ENCODE results near the gene MGRN1.

Gene MGRN1

GRCh38 chr16:4685776-4686496 lies 61.3 kb downstream of the MGRN1 start:
- DNase-seq (ENCODE audit: low spot score) = no peak
- in situ Hi-C loops (cut with MboI; ENCODE audit: low sequenced_read_pairs, unreplicated experiment) = no loop called here
- TF ChIP-seq CTCF (IDR thresholded peaks at IDR 0.05; ENCODE audit: borderline replicate concordance, control extremely low read depth, extremely low read depth, insufficient read depth, missing control alignments) = no peak

- DNase-seq (ENCODE audit: low spot score) = no peak
- in situ Hi-C loops (cut with MboI; ENCODE audit: low sequenced_read_pairs, unreplicated experiment) = no loop called here
- no peak for TF ChIP-seq CTCF (IDR thresholded peaks at IDR 0.05; ENCODE audit: borderline replicate concordance, control extremely low read depth, extremely low read depth, insufficient read depth, missing control alignments)
These were observed 62.0 kb downstream of the MGRN1 start for GRCh38 chr16:4686497-4687210.

- in situ Hi-C loops (cut with MboI; ENCODE audit: low sequenced_read_pairs, unreplicated experiment) = no loop called here
- no peak for TF ChIP-seq CTCF (IDR thresholded peaks at IDR 0.05; ENCODE audit: borderline replicate concordance, control extremely low read depth, extremely low read depth, insufficient read depth, missing control alignments)
- DNase-seq (ENCODE audit: low spot score) = no peak
These were observed 62.8 kb downstream of the MGRN1 start for GRCh38 chr16:4687416-4687815.

- no peak for DNase-seq (ENCODE audit: low spot score)
- in situ Hi-C loops (cut with MboI; ENCODE audit: low sequenced_read_pairs, unreplicated experiment) = no loop called here
- no peak for TF ChIP-seq CTCF (IDR thresholded peaks at IDR 0.05; ENCODE audit: borderline replicate concordance, control extremely low read depth, extremely low read depth, insufficient read depth, missing control alignments)
These were observed 63.5 kb downstream of the MGRN1 start for GRCh38 chr16:4687946-4688673.

- DNase-seq (ENCODE audit: low spot score) = no peak
- in situ Hi-C loops (cut with MboI; ENCODE audit: low sequenced_read_pairs, unreplicated experiment) = no loop called here
- TF ChIP-seq CTCF (IDR thresholded peaks at IDR 0.05; ENCODE audit: borderline replicate concordance, control extremely low read depth, extremely low read depth, insufficient read depth, missing control alignments) = no peak
These were observed 64.0 kb downstream of the MGRN1 start for GRCh38 chr16:4688674-4689045.

- no peak for DNase-seq (ENCODE audit: low spot score)
- in situ Hi-C loops (cut with MboI; ENCODE audit: low sequenced_read_pairs, unreplicated experiment) = no loop called here
These were observed 64.6 kb downstream of the MGRN1 start for GRCh38 chr16:4689091-4689671.

More at GRCh38 chr16:4689091-4689671, 64.6 kb downstream of the MGRN1 start:
- TF ChIP-seq CTCF (IDR thresholded peaks at IDR 0.05; ENCODE audit: borderline replicate concordance, control extremely low read depth, extremely low read depth, insufficient read depth, missing control alignments) = no peak

Measured in GM13976 (cell line).